Karpas-422 (cell line): ENCODE data around the gene GALNT6. TPM values are rescaled to one million over a fixed set of nuclear protein-coding genes. Genes with fewer than 3 reads are reported as not detected.

Source experiments
- DNase-seq: peaks from one replicate; pipeline ENCODE4 v3.0.0-alpha.2; 2015
- H2AFZ ChIP-seq: fragments of 200-600 bp; sonication (generic); 2 replicates; pipeline ENCODE4 v1.6.1; 2014; ENCODE audit warnings: antibody characterized with exemption, low read length, mixed read lengths
- H3K27ac ChIP-seq: fragments of 200-600 bp; sonication (generic); 2 replicates; pipeline ENCODE4 v1.5.1; 2014; ENCODE audit warnings: mild to moderate bottlenecking, low read length, moderate library complexity
- H3K27me3 ChIP-seq: fragments of 200-600 bp; sonication (generic); 2 replicates; pipeline ENCODE4 v1.6.1; 2014; ENCODE audit warnings: low read length, mixed read lengths
- H3K36me3 ChIP-seq: fragments of 200-600 bp; sonication (generic); 2 replicates; pipeline ENCODE4 v1.6.1; 2014; ENCODE audit warnings: low read length, mixed read lengths; ENCODE audit not compliant: insufficient read depth
- H3K4me1 ChIP-seq: fragments of 200-600 bp; sonication (generic); 2 replicates; pipeline ENCODE4 v1.6.1; 2014; ENCODE audit warnings: mild to moderate bottlenecking, low read length, mixed read lengths
- H3K4me2 ChIP-seq: fragments of 200-600 bp; sonication (generic); 2 replicates; pipeline ENCODE4 v1.6.1; 2014; ENCODE audit warnings: low read length, low read depth, mild to moderate bottlenecking; ENCODE audit not compliant: poor library complexity, severe bottlenecking
- H3K4me3 ChIP-seq: fragments of 200-600 bp; sonication (generic); 2 replicates; pipeline ENCODE4 v1.5.1; 2014; ENCODE audit warnings: mild to moderate bottlenecking, antibody characterized with exemption, low read length, mixed read lengths
- H3K79me2 ChIP-seq: fragments of 200-600 bp; sonication (generic); 2 replicates; pipeline ENCODE4 v1.6.1; 2014; ENCODE audit warnings: mild to moderate bottlenecking, low read length, mixed read lengths
- H3K9ac ChIP-seq: fragments of 200-600 bp; sonication (generic); 2 replicates; pipeline ENCODE4 v1.6.0; 2014; ENCODE audit warnings: low read length
- H3K9me2 ChIP-seq: fragments of 200-600 bp; sonication (generic), shearing (Covaris generic); replicated peaks from 2 replicates; pipeline ENCODE4 v1.6.0; 2014; ENCODE audit warnings: mild to moderate bottlenecking, low read length, moderate library complexity; ENCODE audit not compliant: insufficient read depth
- H3K9me3 ChIP-seq: fragments of 300-700, 200-600 bp; sonication (generic); 2 replicates; pipeline ENCODE4 v1.6.1; 2014; ENCODE audit warnings: low read length, mixed read lengths
- H4K20me1 ChIP-seq: fragments of 200-600 bp; sonication (generic); 2 replicates; pipeline ENCODE4 v1.6.1; 2014; ENCODE audit warnings: mild to moderate bottlenecking, antibody characterized with exemption, low read length, low read depth; ENCODE audit not compliant: insufficient read depth
- total RNA-seq: library from RNA; depleted of rRNA; stranded (reverse); fragments of >200 nt; shearing (Covaris generic); gene quantifications from 2 replicates; pipeline ENCODE4 v1.2.3, GENCODE V29; 2014; ENCODE audit warnings: low replicate concordance; rRNA removed

The GALNT6 gene
- total RNA-seq, result 9.1 and 9.6 TPM in 2 replicates

- H2AFZ ChIP-seq, result peak within 1 kb of the TSS; percentile 91
- H4K20me1 ChIP-seq, result no peaks in the 10 kb centered on the region
- H3K79me2 ChIP-seq, result no peaks in the 10 kb centered on the region
- H3K4me2 ChIP-seq, result peak within 1 kb of the TSS; percentile 99
- no peaks in the 10 kb centered on the region for H3K36me3 ChIP-seq
- DNase-seq, result peak; percentile 89
- no peaks in the 10 kb centered on the region for H3K9me3 ChIP-seq
- H3K27me3 ChIP-seq, result no peaks in the 10 kb centered on the region
- no peaks in the 10 kb centered on the region for H3K9me2 ChIP-seq
- peak within 1 kb of the TSS; percentile 83 for H3K4me3 ChIP-seq
- no peak within 1 kb of the TSS for H3K27ac ChIP-seq
- peak within 1 kb of the TSS; percentile 73 for H3K9ac ChIP-seq
- H3K4me1 ChIP-seq, result peaks cover 34% of the 10 kb centered on the region
Observed at GRCh38 chr12:51391283-51392123, at the start of gene GALNT6. Gene GALNT6 (minus strand): TSS chr12:51391406. CDS start chr12:51379781, 11,625 bp downstream.

GRCh38 chr12:51439330-51439729 is 48.1 kb upstream of the GALNT6 start:
- Histone ChIP-seq H3K36me3 (no peaks in the 10 kb centered on the region), H3K4me3 (no peak overlapping the region)
- no peak for DNase-seq

GRCh38 chr12:51437431-51437830 is 46.2 kb upstream of the GALNT6 start:
- no peak overlapping the region for H2AFZ ChIP-seq
- H3K4me2 ChIP-seq, result no peak overlapping the region
- H3K4me1 ChIP-seq, result no peaks in the 10 kb centered on the region
- H3K27me3 ChIP-seq, result no peaks in the 10 kb centered on the region
- no peaks in the 10 kb centered on the region for H3K36me3 ChIP-seq
- no peak for DNase-seq
- H3K9me2 ChIP-seq, result no peaks in the 10 kb centered on the region
- H3K9ac ChIP-seq, result no peak overlapping the region
- no peak overlapping the region for H3K4me3 ChIP-seq
- no peaks in the 10 kb centered on the region for H3K9me3 ChIP-seq
- 0 out of 2 replicates have a peak, but pooled peaks cover 4% of the 10 kb centered on the region for H4K20me1 ChIP-seq
- H3K79me2 ChIP-seq, result no peaks in the 10 kb centered on the region
- no peak overlapping the region for H3K27ac ChIP-seq

More at GRCh38 chr12:51439330-51439729, 48.1 kb upstream of the GALNT6 start:
- H4K20me1 ChIP-seq, result no peaks in the 10 kb centered on the region
- H3K9me2 ChIP-seq, result no peaks in the 10 kb centered on the region
- H3K4me2 ChIP-seq, result no peak overlapping the region
- H3K4me1 ChIP-seq, result no peaks in the 10 kb centered on the region
- no peak overlapping the region for H3K9ac ChIP-seq
- H3K27ac ChIP-seq, result no peak overlapping the region
- no peaks in the 10 kb centered on the region for H3K9me3 ChIP-seq
- H3K27me3 ChIP-seq, result no peaks in the 10 kb centered on the region
- no peaks in the 10 kb centered on the region for H3K79me2 ChIP-seq
- no peak overlapping the region for H2AFZ ChIP-seq

- H3K36me3 ChIP-seq, result no peaks in the 10 kb centered on the region
- no peak overlapping the region for H3K4me3 ChIP-seq
- no peaks in the 10 kb centered on the region for H3K79me2 ChIP-seq
- H3K9me2 ChIP-seq, result no peaks in the 10 kb centered on the region
- H3K4me1 ChIP-seq, result no peaks in the 10 kb centered on the region
- DNase-seq, result peak; percentile 20
- no peaks in the 10 kb centered on the region for H3K9me3 ChIP-seq
- H3K27ac ChIP-seq, result no peak overlapping the region
- no peak overlapping the region for H3K9ac ChIP-seq
- no peak overlapping the region for H3K4me2 ChIP-seq
- 0 out of 2 replicates have a peak, but pooled peaks cover 4% of the 10 kb centered on the region for H4K20me1 ChIP-seq
- H2AFZ ChIP-seq, result no peak overlapping the region
- no peaks in the 10 kb centered on the region for H3K27me3 ChIP-seq
Observed at GRCh38 chr12:51434305-51434704, 43.1 kb upstream of the GALNT6 start.

GRCh38 chr12:51432921-51433320 is 41.7 kb upstream of the GALNT6 start:
- no peaks in the 10 kb centered on the region for H3K79me2 ChIP-seq
- H3K27ac ChIP-seq, result no peak overlapping the region

GRCh38 chr12:51430196-51430895 is 39.1 kb upstream of the GALNT6 start:
- no peak overlapping the region for H3K9ac ChIP-seq
- no peaks in the 10 kb centered on the region for H3K9me3 ChIP-seq
- no peak overlapping the region for H3K4me3 ChIP-seq
- H3K27ac ChIP-seq, result no peak overlapping the region
- H3K9me2 ChIP-seq, result no peaks in the 10 kb centered on the region
- 0 out of 2 replicates have a peak, but pooled peaks cover 4% of the 10 kb centered on the region for H4K20me1 ChIP-seq
- peaks cover 3% of the 10 kb centered on the region for H3K4me1 ChIP-seq
- no peak overlapping the region for H2AFZ ChIP-seq
- H3K4me2 ChIP-seq, result no peak overlapping the region
- no peaks in the 10 kb centered on the region for H3K36me3 ChIP-seq
- no peaks in the 10 kb centered on the region for H3K79me2 ChIP-seq
- peak; percentile 23 for DNase-seq
- no peaks in the 10 kb centered on the region for H3K27me3 ChIP-seq

More at GRCh38 chr12:51432921-51433320, 41.7 kb upstream of the GALNT6 start:
- H3K4me1 ChIP-seq, result no peaks in the 10 kb centered on the region
- no peaks in the 10 kb centered on the region for H3K36me3 ChIP-seq
- H3K27me3 ChIP-seq, result no peaks in the 10 kb centered on the region
- H2AFZ ChIP-seq, result no peak overlapping the region
- H4K20me1 ChIP-seq, result 0 out of 2 replicates have a peak, but pooled peaks cover 4% of the 10 kb centered on the region
- no peak overlapping the region for H3K4me2 ChIP-seq
- DNase-seq, result peak; percentile 22
- no peak overlapping the region for H3K9ac ChIP-seq
- H3K4me3 ChIP-seq, result no peak overlapping the region
- H3K9me3 ChIP-seq, result no peaks in the 10 kb centered on the region
- no peaks in the 10 kb centered on the region for H3K9me2 ChIP-seq

GRCh38 chr12:51429700-51430099 is 38.5 kb upstream of the GALNT6 start:
- Histone ChIP-seq H2AFZ (no peak overlapping the region), H3K4me3 (no peak overlapping the region), H3K27ac (no peak overlapping the region), H3K9me2 (no peaks in the 10 kb centered on the region), H3K36me3 (no peaks in the 10 kb centered on the region), H3K4me2 (no peak overlapping the region), H3K4me1 (peaks cover 8% of the 10 kb centered on the region), H3K79me2 (no peaks in the 10 kb centered on the region), H3K9me3 (no peaks in the 10 kb centered on the region), H3K9ac (no peak overlapping the region), H4K20me1 (0 out of 2 replicates have a peak, but pooled peaks cover 4% of the 10 kb centered on the region), H3K27me3 (no peaks in the 10 kb centered on the region)
- DNase-seq, result no peak

- Histone ChIP-seq H3K27me3 (no peaks in the 10 kb centered on the region), H3K79me2 (no peaks in the 10 kb centered on the region), H3K36me3 (no peaks in the 10 kb centered on the region), H3K4me1 (peaks cover 16% of the 10 kb centered on the region), H2AFZ (no peak overlapping the region), H4K20me1 (peaks cover 2% of the 10 kb centered on the region; the same call in 1 of the 2 replicates), H3K9me3 (no peaks in the 10 kb centered on the region), H3K4me2 (no peak overlapping the region), H3K9ac (no peak overlapping the region), H3K9me2 (no peaks in the 10 kb centered on the region), H3K27ac (no peak overlapping the region), H3K4me3 (no peak overlapping the region)
- no peak for DNase-seq
Observed at GRCh38 chr12:51428256-51428655, 37.0 kb upstream of the GALNT6 start.
